Fibroblast of lung (primary cell): ENCODE results near the gene CCDC106.

Source experiments
- EZH2 ChIP-seq: IDR thresholded peaks from 2 replicates; pipeline ENCODE4 v1.5.1; 2012; ENCODE audit warnings: low read length, control low read depth, mild to moderate bottlenecking; ENCODE audit errors: missing control alignments
- TF ChIP-seq, protein P1 (sequence below), 2 donors: IDR thresholded peaks in 1 of 2; conservative IDR thresholded peaks in 1 of 2; 1 replicate in 1 of 2; 2 replicates in 1 of 2; pipeline ENCODE4 v1.5.1; 2011 to 2012; ENCODE audit warnings: low read length in 2 of 2, control low read depth in 1 of 2, inconsistent platforms in 1 of 2, low read depth in 1 of 2, mild to moderate bottlenecking in 1 of 2

DNA sequence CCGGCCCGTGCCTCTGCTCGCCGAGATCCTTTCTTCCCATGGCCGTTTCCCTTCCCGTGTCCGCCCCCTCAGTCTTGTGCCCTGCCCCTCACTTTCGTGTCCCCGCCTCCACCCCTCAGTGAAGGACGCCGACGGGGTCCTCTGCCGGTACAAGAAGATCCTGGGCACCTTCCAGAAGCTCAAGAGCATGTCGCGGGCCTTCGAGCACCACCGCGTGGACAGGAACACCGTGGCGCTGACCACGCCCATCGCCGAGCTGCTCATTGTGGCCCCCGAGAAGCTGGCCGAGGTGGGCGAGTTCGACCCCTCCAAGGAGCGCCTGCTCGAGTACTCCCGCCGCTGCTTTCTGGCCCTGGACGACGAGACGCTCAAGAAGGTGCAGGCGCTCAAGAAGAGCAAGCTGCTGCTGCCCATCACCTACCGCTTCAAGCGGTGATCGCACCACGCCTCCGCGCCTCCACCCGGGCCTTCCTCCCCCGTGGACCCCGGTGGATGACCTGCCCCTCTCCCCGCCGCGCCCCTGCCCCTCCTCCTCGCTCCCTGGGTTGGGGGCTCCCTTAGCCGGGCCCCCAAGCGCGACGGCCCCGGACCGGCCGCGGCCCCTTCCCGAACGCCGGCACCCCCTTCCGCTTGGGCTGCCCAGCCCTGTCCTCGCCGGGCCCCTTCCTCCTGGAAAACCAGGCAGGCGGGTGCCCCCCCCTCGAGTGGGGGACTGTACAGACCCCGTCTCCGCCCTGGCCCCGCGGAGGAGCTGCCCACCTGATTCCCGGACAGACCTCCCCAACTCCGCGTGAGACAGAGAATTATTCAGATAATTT lies 4.5 kb downstream of the CCDC106 start:
- TF ChIP-seq EZH2: no peak
- TF ChIP-seq, protein P1, sequence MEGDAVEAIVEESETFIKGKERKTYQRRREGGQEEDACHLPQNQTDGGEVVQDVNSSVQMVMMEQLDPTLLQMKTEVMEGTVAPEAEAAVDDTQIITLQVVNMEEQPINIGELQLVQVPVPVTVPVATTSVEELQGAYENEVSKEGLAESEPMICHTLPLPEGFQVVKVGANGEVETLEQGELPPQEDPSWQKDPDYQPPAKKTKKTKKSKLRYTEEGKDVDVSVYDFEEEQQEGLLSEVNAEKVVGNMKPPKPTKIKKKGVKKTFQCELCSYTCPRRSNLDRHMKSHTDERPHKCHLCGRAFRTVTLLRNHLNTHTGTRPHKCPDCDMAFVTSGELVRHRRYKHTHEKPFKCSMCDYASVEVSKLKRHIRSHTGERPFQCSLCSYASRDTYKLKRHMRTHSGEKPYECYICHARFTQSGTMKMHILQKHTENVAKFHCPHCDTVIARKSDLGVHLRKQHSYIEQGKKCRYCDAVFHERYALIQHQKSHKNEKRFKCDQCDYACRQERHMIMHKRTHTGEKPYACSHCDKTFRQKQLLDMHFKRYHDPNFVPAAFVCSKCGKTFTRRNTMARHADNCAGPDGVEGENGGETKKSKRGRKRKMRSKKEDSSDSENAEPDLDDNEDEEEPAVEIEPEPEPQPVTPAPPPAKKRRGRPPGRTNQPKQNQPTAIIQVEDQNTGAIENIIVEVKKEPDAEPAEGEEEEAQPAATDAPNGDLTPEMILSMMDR (conservative IDR thresholded peaks at IDR 0.05 in 1 of 2, IDR thresholded peaks at IDR 0.05 in 1 of 2; ENCODE audit: low read depth in 1 of 2, low read length in 2 of 2): no peak
